Suprapubic skin (tissue), 4 donors: Measurements from ENCODE around the gene NAALADL2. TPM values are rescaled to one million over a fixed set of nuclear protein-coding genes. Genes with fewer than 3 reads are reported as not detected.

Source experiments
- DNase-seq, 2 donors: peaks; one replicate each; pipeline ENCODE4 v3.0.0-alpha.2; 2019; ENCODE audit warnings: low spot score in 2 of 2
- H3K27ac ChIP-seq: fragments of 200-600 bp; sonication (generic); one replicate; pipeline ENCODE4 v1.5.1; 2019
- H3K27me3 ChIP-seq: fragments of 200-600 bp; sonication (generic); one replicate; pipeline ENCODE4 v1.5.1; 2019
- H3K36me3 ChIP-seq: fragments of 200-600 bp; sonication (generic); one replicate; pipeline ENCODE4 v1.5.1; 2019
- H3K4me1 ChIP-seq: fragments of 200-600 bp; sonication (generic); one replicate; pipeline ENCODE4 v1.5.1; 2019
- H3K4me3 ChIP-seq: fragments of 200-600 bp; sonication (generic); one replicate; pipeline ENCODE4 v1.5.1; 2019; ENCODE audit warnings: mild to moderate bottlenecking
- H3K9me3 ChIP-seq: fragments of 200-600 bp; sonication (generic); one replicate; pipeline ENCODE4 v1.5.1; 2019
- CTCF ChIP-seq, 2 donors: fragments of 200-600 bp in 1 of 2; fragments of 450-650 bp in 1 of 2; sonication (generic) in 1 of 2; IDR thresholded peaks; one replicate each; pipeline ENCODE4 v1.5.1; 2016 to 2019; ENCODE audit warnings: antibody characterized with exemption in 2 of 2, mild to moderate bottlenecking in 1 of 2, moderate library complexity in 1 of 2
- EP300 ChIP-seq: sonication (generic); formaldehyde crosslinking; IDR thresholded peaks from one replicate; pipeline ENCODE4 v1.6.1; 2017; ENCODE audit warnings: antibody characterized with exemption
- POLR2A ChIP-seq, 2 donors: fragments of 450-650 bp; IDR thresholded peaks; one replicate each; pipeline ENCODE4 v1.6.1; 2017; ENCODE audit warnings: antibody characterized with exemption in 2 of 2, mild to moderate bottlenecking in 2 of 2, moderate library complexity in 2 of 2
- POLR2AphosphoS5 ChIP-seq, 3 donors: sonication (generic); formaldehyde crosslinking; IDR thresholded peaks; one replicate each; pipeline ENCODE4 v1.6.1; 2017; ENCODE audit warnings: antibody characterized with exemption in 3 of 3
- WGBS: methylation state at CpG from one replicate; pipeline ENCODE4 v1.1.5; 2018; 5-methylcytosine and 5-hydroxymethylcytosine counted together
- total RNA-seq, 4 donors: library from RNA; depleted of rRNA; stranded (reverse); fragments of >200 nt; gene quantifications; one replicate each; pipeline ENCODE4 v1.1.0, GENCODE V29; 2016

Gene NAALADL2
- total RNA-seq, 4 donors from 2014 or later: 4.0 to 10.5 (median 8.5) TPM

GRCh38 chr3:175659670-175660350, 800.7 kb downstream of the NAALADL2 start:
- H3K9me3 ChIP-seq: no peaks in the 10 kb centered on the region
- no peak for DNase-seq
- H3K4me1 ChIP-seq: no peaks in the 10 kb centered on the region
- no peaks in the 10 kb centered on the region for H3K27me3 ChIP-seq
- 63% methylated on average over 2 of the region's 2 CpGs for WGBS
- TF ChIP-seq CTCF (IDR thresholded peaks at IDR 0.05) (no peak), POLR2AphosphoS5 (IDR thresholded peaks at IDR 0.05) (no peak), POLR2A (IDR thresholded peaks at IDR 0.05) (no peak), EP300 (no peak)
- H3K4me3 ChIP-seq: no peak overlapping the region
- H3K36me3 ChIP-seq: no peaks in the 10 kb centered on the region
- no peak overlapping the region for H3K27ac ChIP-seq

- no peak for TF ChIP-seq EP300
- no peak for TF ChIP-seq POLR2AphosphoS5 (IDR thresholded peaks at IDR 0.05)
- TF ChIP-seq POLR2A (IDR thresholded peaks at IDR 0.05): no peak
- TF ChIP-seq CTCF (IDR thresholded peaks at IDR 0.05): no peak
- Histone ChIP-seq H3K27ac (no peak overlapping the region), H3K4me1 (no peaks in the 10 kb centered on the region), H3K9me3 (no peaks in the 10 kb centered on the region), H3K27me3 (no peaks in the 10 kb centered on the region), H3K36me3 (no peaks in the 10 kb centered on the region), H3K4me3 (no peak overlapping the region)
- DNase-seq: no peak
Observed at GRCh38 chr3:175662815-175663214, 803.7 kb downstream of the NAALADL2 start.

GRCh38 chr3:175664911-175665310, 805.8 kb downstream of the NAALADL2 start:
- Histone ChIP-seq H3K27me3 (no peaks in the 10 kb centered on the region), H3K9me3 (no peaks in the 10 kb centered on the region), H3K27ac (no peak overlapping the region), H3K36me3 (no peaks in the 10 kb centered on the region), H3K4me1 (no peaks in the 10 kb centered on the region), H3K4me3 (no peak overlapping the region)
- WGBS: 62% methylated on average over 1 of the region's 1 CpG
- no peak for DNase-seq
- TF ChIP-seq POLR2A (IDR thresholded peaks at IDR 0.05): no peak
- TF ChIP-seq EP300: no peak
- no peak for TF ChIP-seq POLR2AphosphoS5 (IDR thresholded peaks at IDR 0.05)
- no peak for TF ChIP-seq CTCF (IDR thresholded peaks at IDR 0.05)

- peaks cover 4% of the 10 kb centered on the region for H3K4me1 ChIP-seq
- WGBS: 78% methylated on average over 1 of the region's 1 CpG
- no peak overlapping the region for H3K27ac ChIP-seq
- H3K9me3 ChIP-seq: no peaks in the 10 kb centered on the region
- H3K4me3 ChIP-seq: no peak overlapping the region
- TF ChIP-seq CTCF (IDR thresholded peaks at IDR 0.05): no peak
- TF ChIP-seq EP300: no peak
- no peak for TF ChIP-seq POLR2AphosphoS5 (IDR thresholded peaks at IDR 0.05)
- TF ChIP-seq POLR2A (IDR thresholded peaks at IDR 0.05): no peak
- no peak for DNase-seq
- no peaks in the 10 kb centered on the region for H3K36me3 ChIP-seq
- no peaks in the 10 kb centered on the region for H3K27me3 ChIP-seq
Observed at GRCh38 chr3:175668300-175668699, 809.2 kb downstream of the NAALADL2 start.

- DNase-seq: no peak
- TF ChIP-seq EP300 (no peak), CTCF (IDR thresholded peaks at IDR 0.05) (no peak), POLR2AphosphoS5 (IDR thresholded peaks at IDR 0.05) (no peak), POLR2A (IDR thresholded peaks at IDR 0.05) (no peak)
- WGBS: 89% methylated on average over 3 of the region's 3 CpGs
- no peak overlapping the region for H3K4me3 ChIP-seq
- H3K27ac ChIP-seq: no peak overlapping the region
- no peaks in the 10 kb centered on the region for H3K27me3 ChIP-seq
- peaks cover 4% of the 10 kb centered on the region for H3K4me1 ChIP-seq
- no peaks in the 10 kb centered on the region for H3K36me3 ChIP-seq
- no peaks in the 10 kb centered on the region for H3K9me3 ChIP-seq
Observed at GRCh38 chr3:175670557-175670956, 811.4 kb downstream of the NAALADL2 start.
